Neural cell (in vitro differentiated cells): ENCODE results near the gene LAMA5. TPM values are rescaled to one million over a fixed set of nuclear protein-coding genes. Genes with fewer than 3 reads are reported as not detected.

Experiments used
- H2AFZ ChIP-seq: fragments of 200-600, 300-800 bp; sonication (generic), shearing (Covaris generic); 2 replicates; pipeline ENCODE4 v1.6.0; 2014; ENCODE audit warnings: low read depth, mild to moderate bottlenecking, antibody characterized with exemption, low read length, moderate library complexity
- H3F3A ChIP-seq: fragments of 200-600 bp; shearing (Covaris generic); 2 replicates; pipeline ENCODE4 v1.6.1; 2016; ENCODE audit warnings: mild to moderate bottlenecking, moderate library complexity, mixed read lengths, antibody characterized with exemption, low read length; ENCODE audit not compliant: insufficient read depth, poor library complexity, severe bottlenecking
- H3K27ac ChIP-seq: fragments of 200-600, 300-800 bp; sonication (generic), shearing (Covaris generic); 2 replicates; pipeline ENCODE4 v1.5.1; 2014; ENCODE audit warnings: mild to moderate bottlenecking, low read length, moderate library complexity
- H3K27me3 ChIP-seq: fragments of 300-800, 200-600 bp; sonication (generic), shearing (Covaris generic); 2 replicates; pipeline ENCODE4 v1.6.0; 2014; ENCODE audit warnings: mild to moderate bottlenecking, low read depth, low read length, moderate library complexity; ENCODE audit not compliant: insufficient read depth
- H3K36me3 ChIP-seq: fragments of 300-800, 200-600 bp; sonication (generic), shearing (Covaris generic); 2 replicates; pipeline ENCODE4 v1.5.1; 2014; ENCODE audit warnings: mild to moderate bottlenecking, antibody characterized with exemption, low read length, moderate library complexity; ENCODE audit not compliant: insufficient read depth
- H3K4me2 ChIP-seq: fragments of 300-800, 200-600 bp; sonication (generic), shearing (Covaris generic); 2 replicates; pipeline ENCODE4 v1.6.0; 2014; ENCODE audit warnings: mild to moderate bottlenecking, low read length
- H3K4me3 ChIP-seq: fragments of 300-800, 200-600 bp; sonication (generic), shearing (Covaris generic); 2 replicates; pipeline ENCODE4 v1.5.1; 2014; ENCODE audit warnings: mild to moderate bottlenecking, low read length, moderate library complexity
- H3K79me2 ChIP-seq: fragments of 200-600 bp; shearing (Covaris generic); replicated peaks from 2 replicates; pipeline ENCODE4 v1.6.0; 2014; ENCODE audit warnings: mild to moderate bottlenecking, low read length, moderate library complexity; ENCODE audit not compliant: insufficient read depth
- H3K9ac ChIP-seq: fragments of 300-800, 200-600 bp; sonication (generic), shearing (Covaris generic); 2 replicates; pipeline ENCODE4 v1.6.1; 2016; ENCODE audit warnings: mild to moderate bottlenecking, low read length, mixed read lengths
- H3K9me2 ChIP-seq: fragments of 200-600 bp; shearing (Covaris generic); 2 replicates; pipeline ENCODE4 v1.6.1; 2016; ENCODE audit warnings: mild to moderate bottlenecking, low read length, mixed read lengths; ENCODE audit not compliant: insufficient read depth
- H3K9me3 ChIP-seq: fragments of 200-600, 300-800 bp; sonication (generic), shearing (Covaris generic); 2 replicates; pipeline ENCODE4 v1.6.1; 2016; ENCODE audit warnings: mild to moderate bottlenecking, mixed run types, low read length, moderate library complexity, mixed read lengths
- H4K20me1 ChIP-seq: fragments of 200-600 bp; shearing (Covaris generic); 2 replicates; pipeline ENCODE4 v1.6.1; 2016; ENCODE audit warnings: mild to moderate bottlenecking, mixed run types; ENCODE audit not compliant: insufficient read depth
- EP300 ChIP-seq: fragments of 450-650 bp; conservative IDR thresholded peaks from 2 replicates; pipeline ENCODE4 v1.6.1; 2014; ENCODE audit warnings: antibody characterized with exemption, mild to moderate bottlenecking, moderate library complexity; ENCODE audit not compliant: poor library complexity, severe bottlenecking
- EZH2 ChIP-seq: fragments of 200-600, 300-800 bp; shearing (Covaris generic), sonication (generic); IDR thresholded peaks from 2 replicates; pipeline ENCODE4 v1.6.1; 2014; ENCODE audit warnings: antibody characterized with exemption, low read length, borderline replicate concordance, mild to moderate bottlenecking; ENCODE audit not compliant: insufficient read depth, poor library complexity, severe bottlenecking
- MXI1 ChIP-seq: fragments of 450-650 bp; conservative IDR thresholded peaks from 2 replicates; pipeline ENCODE4 v1.6.1; 2014; ENCODE audit warnings: antibody characterized with exemption, mild to moderate bottlenecking; ENCODE audit not compliant: poor library complexity, severe bottlenecking
- POLR2AphosphoS5 ChIP-seq: IDR thresholded peaks from 2 replicates; pipeline ENCODE4 v1.6.1; 2012
- RAD21 ChIP-seq: fragments of 450-650 bp; conservative IDR thresholded peaks from 2 replicates; pipeline ENCODE4 v1.6.1; 2014; ENCODE audit warnings: antibody characterized with exemption, mild to moderate bottlenecking, moderate library complexity
- REST ChIP-seq: IDR thresholded peaks from 2 replicates; pipeline ENCODE4 v1.6.1; 2012; ENCODE audit warnings: borderline replicate concordance
- SMC3 ChIP-seq: fragments of 450-650 bp; conservative IDR thresholded peaks from 2 replicates; pipeline ENCODE4 v1.6.1; 2014; ENCODE audit warnings: antibody characterized with exemption, mild to moderate bottlenecking, moderate library complexity; ENCODE audit not compliant: poor library complexity
- TAF1 ChIP-seq: IDR thresholded peaks from 2 replicates; pipeline ENCODE4 v1.6.1; 2012; ENCODE audit warnings: low read depth
- polyA plus RNA-seq: library from polyadenylated mRNA; depleted of rRNA; stranded (reverse); fragments of >200 nt; gene quantifications from 2 replicates; pipeline ENCODE4 v1.2.3, GENCODE V29; 2014
- TF ChIP-seq, protein P1 (sequence below): fragments of 450-650 bp; IDR thresholded peaks from 2 replicates; pipeline ENCODE4 v1.5.1; 2014; ENCODE audit warnings: antibody characterized with exemption, mild to moderate bottlenecking, moderate library complexity; ENCODE audit not compliant: poor library complexity, severe bottlenecking

LAMA5 gene
- polyA plus RNA-seq, 1 donor from 2014 or later = 27.2 TPM

GRCh38 chr20:62357681-62358080 is 9.4 kb downstream of the LAMA5 start (continued):
- TF ChIP-seq RAD21 (no peak), EP300 (no peak)

DNA sequence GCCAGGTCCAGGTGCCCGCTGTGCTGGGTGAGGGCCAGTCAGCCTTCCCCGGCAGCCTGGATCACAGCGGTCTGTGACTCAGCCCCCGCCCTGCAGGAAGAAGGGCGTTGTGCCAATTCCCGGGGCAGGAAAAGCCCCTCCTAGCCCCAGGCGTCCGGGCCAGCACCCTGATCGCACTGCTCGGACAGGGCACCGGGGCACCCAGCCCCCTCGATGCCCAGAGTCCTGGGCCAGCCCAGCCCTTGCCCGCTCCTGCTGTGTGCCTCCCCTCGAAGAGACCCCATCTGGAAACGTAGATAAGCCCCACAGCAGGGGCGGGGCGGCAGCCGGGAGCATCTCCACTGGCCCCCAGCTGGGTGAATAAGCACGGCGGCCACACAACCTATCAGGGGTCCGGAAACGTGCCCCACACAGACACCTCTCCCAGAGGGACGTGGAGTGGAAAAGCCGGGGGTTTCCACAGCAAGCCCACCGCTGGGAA is 9.9 kb downstream of the LAMA5 start:
- Histone ChIP-seq H2AFZ (no peak overlapping the region), H3K79me2 (no peaks in the 10 kb centered on the region), H3K27ac (no peak overlapping the region), H3K36me3 (no peaks in the 10 kb centered on the region), H3K9ac (no peak overlapping the region), H3K27me3 (no peaks in the 10 kb centered on the region), H3K4me2 (no peak overlapping the region), H3F3A (no peaks in the 10 kb centered on the region), H3K9me2 (no peaks in the 10 kb centered on the region), H4K20me1 (no peaks in the 10 kb centered on the region), H3K9me3 (no peaks in the 10 kb centered on the region), H3K4me3 (no peak overlapping the region)
- no peak for TF ChIP-seq MXI1
- TF ChIP-seq, protein P1, sequence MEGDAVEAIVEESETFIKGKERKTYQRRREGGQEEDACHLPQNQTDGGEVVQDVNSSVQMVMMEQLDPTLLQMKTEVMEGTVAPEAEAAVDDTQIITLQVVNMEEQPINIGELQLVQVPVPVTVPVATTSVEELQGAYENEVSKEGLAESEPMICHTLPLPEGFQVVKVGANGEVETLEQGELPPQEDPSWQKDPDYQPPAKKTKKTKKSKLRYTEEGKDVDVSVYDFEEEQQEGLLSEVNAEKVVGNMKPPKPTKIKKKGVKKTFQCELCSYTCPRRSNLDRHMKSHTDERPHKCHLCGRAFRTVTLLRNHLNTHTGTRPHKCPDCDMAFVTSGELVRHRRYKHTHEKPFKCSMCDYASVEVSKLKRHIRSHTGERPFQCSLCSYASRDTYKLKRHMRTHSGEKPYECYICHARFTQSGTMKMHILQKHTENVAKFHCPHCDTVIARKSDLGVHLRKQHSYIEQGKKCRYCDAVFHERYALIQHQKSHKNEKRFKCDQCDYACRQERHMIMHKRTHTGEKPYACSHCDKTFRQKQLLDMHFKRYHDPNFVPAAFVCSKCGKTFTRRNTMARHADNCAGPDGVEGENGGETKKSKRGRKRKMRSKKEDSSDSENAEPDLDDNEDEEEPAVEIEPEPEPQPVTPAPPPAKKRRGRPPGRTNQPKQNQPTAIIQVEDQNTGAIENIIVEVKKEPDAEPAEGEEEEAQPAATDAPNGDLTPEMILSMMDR = no peak
- TF ChIP-seq EZH2 = no peak
- TF ChIP-seq RAD21 = no peak
- TF ChIP-seq SMC3 = no peak
- TF ChIP-seq EP300 = no peak
- TF ChIP-seq REST = no peak
- no peak for TF ChIP-seq TAF1
- no peak for TF ChIP-seq POLR2AphosphoS5

DNA sequence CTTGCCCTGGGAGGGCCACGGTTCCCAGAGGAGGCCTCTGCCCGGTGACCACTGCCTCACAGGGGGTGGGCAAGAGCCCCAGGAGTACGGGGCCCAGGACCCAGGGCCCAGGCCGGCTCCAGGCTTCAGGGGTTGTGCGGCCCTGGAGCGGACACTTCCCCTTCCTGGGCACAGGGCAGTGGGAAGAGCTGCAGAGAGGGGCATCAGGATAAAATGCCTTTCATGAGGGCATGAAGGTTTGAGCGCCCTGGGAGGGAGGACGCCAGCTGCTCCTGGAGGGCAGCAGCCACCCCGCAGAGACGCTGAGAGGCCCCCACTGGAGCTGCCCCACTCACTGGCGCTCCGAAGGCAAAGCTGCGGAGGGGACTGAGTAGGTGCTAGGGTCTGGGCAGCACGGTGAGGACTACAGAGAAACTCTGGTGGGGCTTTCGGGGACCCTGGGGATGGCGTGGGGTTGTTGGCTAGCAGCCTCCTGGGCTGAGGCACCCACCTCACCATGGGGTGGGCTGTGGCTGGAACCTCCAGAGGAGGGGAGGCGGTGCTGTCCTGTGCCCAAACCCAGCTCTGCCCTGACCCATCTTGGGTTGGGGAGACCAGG is 10.4 kb downstream of the LAMA5 start:
- H3K4me2 ChIP-seq = no peak overlapping the region

More for the DNA sequence above, 10.4 kb downstream of the LAMA5 start:
- Histone ChIP-seq H3K9ac (no peak overlapping the region), H3K9me3 (no peaks in the 10 kb centered on the region), H4K20me1 (no peaks in the 10 kb centered on the region), H3K27me3 (no peaks in the 10 kb centered on the region), H3K27ac (no peak overlapping the region), H3K4me3 (no peak overlapping the region), H3K9me2 (no peaks in the 10 kb centered on the region), H3F3A (no peaks in the 10 kb centered on the region), H3K79me2 (no peaks in the 10 kb centered on the region), H2AFZ (no peak overlapping the region), H3K36me3 (no peaks in the 10 kb centered on the region)
- TF ChIP-seq MXI1 (no peak), TAF1 (no peak), REST (no peak), EP300 (no peak), POLR2AphosphoS5 (no peak), SMC3 (no peak), RAD21 (no peak), EZH2 (no peak)
- TF ChIP-seq, protein P1 = no peak
